Upper lobe of left lung (tissue), 4 donors: ENCODE measurements around the gene PROM2.

ENCODE experiments used
- CTCF ChIP-seq, 6 experiments: fragments of 450-650 bp in 4 of 6; fragments of 200-600 bp in 2 of 6; sonication (generic) in 2 of 6; IDR thresholded peaks; one replicate each; pipeline ENCODE4 v1.5.1; 2016 to 2019; ENCODE audit warnings: antibody characterized with exemption in 6 of 6
- EP300 ChIP-seq, 4 donors: sonication (generic); formaldehyde crosslinking; IDR thresholded peaks; one replicate each; pipeline ENCODE4 v1.5.1; 2017; ENCODE audit warnings: antibody characterized with exemption in 4 of 4, control low read depth in 2 of 4
- POLR2A ChIP-seq, 4 donors: fragments of 450-650 bp; IDR thresholded peaks; one replicate each; pipeline ENCODE4 v1.5.1; 2016 to 2017; ENCODE audit warnings: antibody characterized with exemption in 4 of 4, mild to moderate bottlenecking in 2 of 4
- POLR2AphosphoS5 ChIP-seq, 2 donors: sonication (generic); formaldehyde crosslinking; IDR thresholded peaks; one replicate each; pipeline ENCODE4 v1.5.1; 2017; ENCODE audit warnings: antibody characterized with exemption in 2 of 2

GRCh38 chr2:95317665-95318425 is 43.6 kb downstream of the PROM2 start:
- TF ChIP-seq POLR2AphosphoS5 (IDR thresholded peaks at IDR 0.05) (no peak), CTCF (IDR thresholded peaks at IDR 0.05) (no peak), POLR2A (IDR thresholded peaks at IDR 0.05) (no peak), EP300 (IDR thresholded peaks at IDR 0.05) (no peak)
